Coronary artery (tissue), 2 donors: ENCODE results near the gene CD59.

Experiments used
- DNase-seq: peaks from one replicate; pipeline ENCODE4 v3.0.0-alpha.2; 2017; ENCODE audit warnings: low spot score
- H3K27ac ChIP-seq, 2 donors: fragments of 200-600 bp; sonication (generic); one replicate each; pipeline ENCODE4 v1.5.1; 2016 to 2019
- H3K4me3 ChIP-seq: fragments of 200-600 bp; sonication (generic); 2 replicates; pipeline ENCODE4 v1.5.1; 2016; ENCODE audit warnings: mild to moderate bottlenecking, moderate library complexity
- TF ChIP-seq, protein P1 (sequence below): fragments of 200-600 bp; sonication (generic); IDR thresholded peaks from one replicate; pipeline ENCODE4 v1.5.1; 2019; ENCODE audit warnings: antibody characterized with exemption

CD59 gene

DNA sequence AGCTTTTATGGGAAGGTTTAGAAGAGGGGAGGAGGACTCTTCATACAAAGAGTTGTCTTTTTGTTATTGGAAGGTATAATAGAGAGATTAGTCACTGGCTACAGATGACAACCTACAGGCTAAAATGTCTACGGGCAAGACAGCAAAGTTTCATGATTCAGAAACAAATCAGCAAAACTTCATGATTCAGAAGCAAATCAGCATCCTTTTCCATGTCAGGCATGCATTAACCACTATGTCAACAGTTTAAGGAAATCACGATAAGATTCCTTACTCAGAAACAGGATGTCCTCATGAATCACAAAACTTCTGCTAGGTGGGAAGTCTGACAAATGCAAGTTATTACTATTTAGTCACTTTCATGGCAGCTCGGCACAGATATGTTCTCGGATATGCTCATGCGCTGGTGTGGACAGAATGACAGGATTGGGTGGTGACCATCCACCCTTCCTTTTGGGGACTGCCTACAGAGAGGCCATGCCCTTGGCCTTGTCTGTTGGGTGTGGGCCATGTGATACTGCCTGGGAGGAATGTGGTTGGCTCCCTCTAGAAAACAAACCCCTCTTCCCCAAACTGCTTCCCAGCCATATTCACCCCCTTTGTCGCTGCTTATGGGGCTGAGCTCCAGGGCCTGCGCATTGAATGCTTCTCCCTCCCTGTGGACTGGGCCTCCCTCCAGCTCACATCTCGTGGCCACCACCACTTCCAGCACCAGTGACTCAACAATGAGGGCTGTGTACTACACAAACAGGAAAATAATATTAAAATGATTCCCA is 45.7 kb downstream of the CD59 start:
- no peak overlapping the region for H3K4me3 ChIP-seq
- TF ChIP-seq, protein P1, sequence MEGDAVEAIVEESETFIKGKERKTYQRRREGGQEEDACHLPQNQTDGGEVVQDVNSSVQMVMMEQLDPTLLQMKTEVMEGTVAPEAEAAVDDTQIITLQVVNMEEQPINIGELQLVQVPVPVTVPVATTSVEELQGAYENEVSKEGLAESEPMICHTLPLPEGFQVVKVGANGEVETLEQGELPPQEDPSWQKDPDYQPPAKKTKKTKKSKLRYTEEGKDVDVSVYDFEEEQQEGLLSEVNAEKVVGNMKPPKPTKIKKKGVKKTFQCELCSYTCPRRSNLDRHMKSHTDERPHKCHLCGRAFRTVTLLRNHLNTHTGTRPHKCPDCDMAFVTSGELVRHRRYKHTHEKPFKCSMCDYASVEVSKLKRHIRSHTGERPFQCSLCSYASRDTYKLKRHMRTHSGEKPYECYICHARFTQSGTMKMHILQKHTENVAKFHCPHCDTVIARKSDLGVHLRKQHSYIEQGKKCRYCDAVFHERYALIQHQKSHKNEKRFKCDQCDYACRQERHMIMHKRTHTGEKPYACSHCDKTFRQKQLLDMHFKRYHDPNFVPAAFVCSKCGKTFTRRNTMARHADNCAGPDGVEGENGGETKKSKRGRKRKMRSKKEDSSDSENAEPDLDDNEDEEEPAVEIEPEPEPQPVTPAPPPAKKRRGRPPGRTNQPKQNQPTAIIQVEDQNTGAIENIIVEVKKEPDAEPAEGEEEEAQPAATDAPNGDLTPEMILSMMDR: no peak
- DNase-seq: peak; percentile 86
- peak overlapping the region; percentile 74 to 84 for H3K27ac ChIP-seq

GRCh38 chr11:33689501-33689900 is 46.7 kb downstream of the CD59 start:
- peak overlapping the region in 1 of 2 donors; percentile 84 for H3K27ac ChIP-seq
- TF ChIP-seq, protein P1: no peak
- H3K4me3 ChIP-seq: no peak overlapping the region
- no peak for DNase-seq

DNA sequence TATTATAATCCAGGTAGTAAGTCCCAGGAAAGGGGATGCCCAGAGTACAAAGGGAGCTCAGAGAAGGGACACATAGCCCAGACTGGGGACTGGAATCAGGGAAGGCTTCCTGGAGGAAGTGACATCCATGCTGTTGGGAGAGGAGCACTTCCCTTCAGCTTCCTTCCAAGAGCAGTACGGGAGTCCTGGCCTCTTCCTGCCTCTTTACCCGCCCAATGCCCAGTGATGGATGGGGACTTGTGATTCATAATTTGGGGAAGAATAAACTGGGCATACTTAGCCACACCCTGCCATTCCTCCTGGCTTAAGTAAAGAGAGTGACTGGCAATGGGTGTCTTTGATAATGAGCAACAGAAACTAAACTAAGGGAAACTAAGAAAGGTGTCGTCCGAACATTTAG is 47.1 kb downstream of the CD59 start:
- TF ChIP-seq, protein P1: no peak
- Histone ChIP-seq H3K27ac (peak overlapping the region in 1 of 2 donors; percentile 84), H3K4me3 (no peak overlapping the region)
- DNase-seq: no peak

DNA sequence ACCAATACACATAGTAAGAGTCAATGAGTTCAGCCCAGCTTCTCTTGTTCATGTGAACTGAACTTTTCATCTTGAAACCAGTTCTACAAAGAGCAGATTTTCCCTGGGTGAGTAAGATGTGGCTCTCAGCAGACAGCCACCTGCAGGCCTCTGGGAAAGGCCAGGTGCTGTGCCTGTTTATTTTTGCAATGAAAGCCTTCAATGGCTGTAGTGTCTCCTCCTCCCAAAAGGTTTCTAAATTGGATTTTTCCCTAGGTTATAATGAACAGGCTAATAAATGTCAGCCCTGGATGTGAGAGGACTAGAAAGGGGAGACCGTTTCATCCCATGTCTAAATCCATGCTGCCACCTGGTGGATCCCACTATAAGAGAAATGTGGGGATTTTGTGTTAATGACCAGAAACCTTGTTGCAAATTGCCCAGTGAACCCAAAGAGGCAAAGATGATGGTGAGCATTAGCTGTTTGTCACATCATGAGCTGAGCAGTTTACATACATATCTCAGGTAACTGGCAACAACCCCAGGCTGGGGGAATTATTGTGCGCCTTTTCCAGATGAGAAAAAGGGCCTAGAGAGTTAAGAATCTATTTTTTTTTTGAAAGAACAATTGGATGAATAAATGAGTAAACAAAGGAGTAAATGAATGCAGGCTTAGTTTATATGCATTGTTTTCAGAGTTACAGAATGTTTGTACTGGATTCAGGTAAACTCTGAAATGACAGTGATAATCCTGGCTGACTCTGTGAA is 48.3 kb downstream of the CD59 start:
- DNase-seq: no peak
- Histone ChIP-seq H3K4me3 (no peak overlapping the region), H3K27ac (no peak overlapping the region)
- TF ChIP-seq, protein P1: peak; percentile 35

DNA sequence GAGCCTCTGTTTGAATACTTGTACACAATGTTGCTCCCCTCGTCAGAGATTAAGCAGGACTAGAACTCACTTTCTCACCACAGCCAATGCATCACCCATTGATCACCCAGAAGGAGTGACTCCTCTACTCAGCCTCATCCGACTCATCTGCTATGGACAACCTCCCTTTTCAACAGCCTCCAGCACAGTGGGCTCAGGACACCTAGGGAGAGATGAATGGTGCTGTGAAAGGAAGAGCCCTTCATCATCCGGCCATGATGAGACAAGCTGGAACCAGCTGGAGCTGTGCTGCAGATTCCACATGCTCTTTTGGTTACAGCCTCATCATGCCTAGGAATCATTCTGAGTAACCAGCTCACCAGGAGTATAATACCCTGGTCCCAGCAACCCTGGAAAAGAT is 51.1 kb downstream of the CD59 start:
- no peak overlapping the region for H3K27ac ChIP-seq
- DNase-seq: no peak
- H3K4me3 ChIP-seq: no peak overlapping the region
- TF ChIP-seq, protein P1: no peak

GRCh38 chr11:33684003-33684706 is 52.1 kb downstream of the CD59 start:
- Histone ChIP-seq H3K27ac (no peak overlapping the region), H3K4me3 (no peak overlapping the region)
- no peak for DNase-seq
- TF ChIP-seq, protein P1: no peak
